OCI-LY7 (cell line): ENCODE results near the gene TMEM181.

Source experiments
- CTCF ChIP-seq: fragments of 200-600 bp; sonication (generic); conservative IDR thresholded peaks from 2 replicates; pipeline ENCODE4 v1.5.1; 2014; ENCODE audit warnings: mild to moderate bottlenecking, antibody characterized with exemption, low read length, moderate library complexity, mixed read lengths
- EZH2phosphoT487 ChIP-seq: fragments of 200-600 bp; sonication (generic); IDR thresholded peaks from 2 replicates; pipeline ENCODE4 v1.6.1; 2018; ENCODE audit warnings: low read depth, borderline replicate concordance, mild to moderate bottlenecking, mixed run types, antibody characterized with exemption, low read length, moderate library complexity, mixed read lengths

- no peak for TF ChIP-seq CTCF
- no peak for TF ChIP-seq EZH2phosphoT487
These were observed 83.9 kb downstream of the TMEM181 start for GRCh38 chr6:158643836-158644230.
